Esophagus squamous epithelium (tissue), 5 donors: ENCODE measurements around the gene SCYGR8. TPM values are rescaled to one million over a fixed set of nuclear protein-coding genes. Genes with fewer than 3 reads are reported as not detected.

ENCODE experiments used
- DNase-seq: peaks from one replicate; lab custom pipeline; 2025; lab: John Stamatoyannopoulos, UW
- H3K27ac ChIP-seq, 4 donors: fragments of 200-600 bp; sonication (generic); one replicate each; pipeline ENCODE4 v1.5.1; 2016 to 2019; ENCODE audit warnings: mild to moderate bottlenecking in 1 of 4
- H3K27me3 ChIP-seq, 4 donors: fragments of 200-600 bp; sonication (generic); 1 replicate in 3 of 4; 2 replicates in 1 of 4; pipeline versions ENCODE4 v1.5.1 to v1.6.0; 2017 to 2021; ENCODE audit warnings: antibody characterized with exemption in 1 of 4
- H3K36me3 ChIP-seq, 3 donors: fragments of 200-600 bp; sonication (generic); one replicate each; pipeline ENCODE4 v1.5.1; 2016 to 2019
- H3K4me1 ChIP-seq, 3 donors: fragments of 200-600 bp; sonication (generic); one replicate each; pipeline ENCODE4 v1.5.1; 2017 to 2019
- H3K4me3 ChIP-seq, 4 donors: fragments of 200-600 bp; sonication (generic); 1 replicate in 3 of 4; 2 replicates in 1 of 4; pipeline ENCODE4 v1.5.1; 2016 to 2019; ENCODE audit warnings: mild to moderate bottlenecking in 2 of 4, moderate library complexity in 1 of 4
- H3K9me3 ChIP-seq, 3 donors: fragments of 200-600 bp; sonication (generic); one replicate each; pipeline ENCODE4 v1.5.1; 2016 to 2019
- CTCF ChIP-seq, 6 experiments: fragments of 450-650 bp in 4 of 6; fragments of 200-600 bp in 2 of 6; sonication (generic) in 2 of 6; IDR thresholded peaks; one replicate each; pipeline ENCODE4 v1.5.1; 2016 to 2019; ENCODE audit warnings: antibody characterized with exemption in 6 of 6, mild to moderate bottlenecking in 4 of 6, moderate library complexity in 4 of 6
- POLR2A ChIP-seq, 4 donors: fragments of 450-650 bp; IDR thresholded peaks; one replicate each; pipeline ENCODE4 v1.6.1; 2017; ENCODE audit warnings: antibody characterized with exemption in 4 of 4, mild to moderate bottlenecking in 4 of 4, moderate library complexity in 3 of 4
- WGBS, 2 donors: methylation state at CpG; one replicate each; pipeline ENCODE4 v1.1.5; 2018; 5-methylcytosine and 5-hydroxymethylcytosine counted together
- intact Hi-C: fragments of 100-400 bp; cut with DNase I; formaldehyde crosslinking; loops from one replicate; pipeline ENCODE4 v1.15.0; 2022
- total RNA-seq, 4 donors: library from RNA; depleted of rRNA; stranded (reverse); fragments of >200 nt; gene quantifications; one replicate each; pipeline ENCODE4 v1.1.0, GENCODE V29; 2016
- donor health status: DM: yes; HTN: yes; CAD: no.

SCYGR8 gene
- total RNA-seq, 4 donors from 2014 or later: not detected

GRCh38 chr2:227772932-227773331 is 27.2 kb downstream of the SCYGR8 start:
- Histone ChIP-seq H3K9me3 (no peaks in the 10 kb centered on the region), H3K27ac (no peak overlapping the region), H3K27me3 (no peaks in the 10 kb centered on the region), H3K36me3 (no peaks in the 10 kb centered on the region), H3K4me3 (no peak overlapping the region), H3K4me1 (no peaks in the 10 kb centered on the region)
- no peak for DNase-seq
- TF ChIP-seq POLR2A (IDR thresholded peaks at IDR 0.05): no peak
- TF ChIP-seq CTCF (IDR thresholded peaks at IDR 0.05): no peak
- intact Hi-C loops: no loop called here
- WGBS, 2 donors: 28 to 36% methylated on average over 2 of the region's 2 CpGs

GRCh38 chr2:227774011-227774624 is 28.4 kb downstream of the SCYGR8 start:
- intact Hi-C loops: no loop called here

GRCh38 chr2:227774895-227775842 is 29.5 kb downstream of the SCYGR8 start:
- no peak for DNase-seq
- intact Hi-C loops: no loop called here

More at GRCh38 chr2:227774011-227774624, 28.4 kb downstream of the SCYGR8 start:
- Histone ChIP-seq H3K4me3 (no peak overlapping the region), H3K36me3 (no peaks in the 10 kb centered on the region), H3K27me3 (no peaks in the 10 kb centered on the region), H3K4me1 (no peaks in the 10 kb centered on the region), H3K9me3 (no peaks in the 10 kb centered on the region), H3K27ac (no peak overlapping the region)
- TF ChIP-seq POLR2A (IDR thresholded peaks at IDR 0.05) (no peak), CTCF (IDR thresholded peaks at IDR 0.05) (peak in 1 of 6 experiments; percentile 37)
- DNase-seq: no peak
- WGBS, 2 donors: 64 to 65% methylated on average over 12 of the region's 15 CpGs

DNA sequence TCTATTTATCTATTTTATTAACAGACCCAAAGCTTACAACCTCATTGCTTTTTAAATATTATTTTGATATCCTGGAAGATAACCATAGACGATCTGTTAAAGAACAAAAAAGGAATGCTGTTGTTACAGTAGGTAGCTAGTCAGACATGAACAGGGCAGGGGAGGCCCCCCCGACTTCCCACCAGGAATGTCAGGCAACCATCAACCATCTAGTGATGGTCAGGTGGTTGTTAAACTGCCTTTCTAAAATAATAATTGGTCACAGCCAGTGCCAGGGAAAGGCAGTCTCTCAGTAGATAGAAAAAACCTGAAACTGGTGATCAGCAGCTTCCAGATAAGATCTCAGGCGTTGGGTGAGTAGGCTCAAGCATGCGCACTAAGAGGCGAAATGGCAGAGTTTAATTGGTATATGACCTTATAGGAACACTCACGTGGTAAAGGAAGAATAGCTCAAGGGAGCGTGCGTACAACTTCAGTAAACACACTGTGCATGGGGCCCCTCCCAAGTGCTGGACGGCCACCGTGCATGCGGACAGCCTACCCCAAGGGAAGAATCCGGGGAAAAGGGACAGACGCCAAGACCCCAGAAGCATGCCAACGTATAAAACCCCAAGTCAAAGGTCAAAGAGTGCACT is 35.4 kb downstream of the SCYGR8 start:
- intact Hi-C loops: no loop called here
- no peaks in the 10 kb centered on the region for H3K36me3 ChIP-seq
- WGBS, 2 donors: 66 to 68% methylated on average over 13 of the region's 14 CpGs
- DNase-seq: no peak
- H3K27ac ChIP-seq: no peak overlapping the region
- TF ChIP-seq POLR2A (IDR thresholded peaks at IDR 0.05): no peak
- no peak for TF ChIP-seq CTCF (IDR thresholded peaks at IDR 0.05)
- H3K27me3 ChIP-seq: no peaks in the 10 kb centered on the region
- no peaks in the 10 kb centered on the region for H3K9me3 ChIP-seq
- H3K4me3 ChIP-seq: no peak overlapping the region
- H3K4me1 ChIP-seq: peaks cover 0 to 12% (median 0%) of the 10 kb centered on the region in 3 donors

More at GRCh38 chr2:227774895-227775842, 29.5 kb downstream of the SCYGR8 start:
- TF ChIP-seq POLR2A (IDR thresholded peaks at IDR 0.05) (no peak), CTCF (IDR thresholded peaks at IDR 0.05) (no peak)
- Histone ChIP-seq H3K27me3 (no peaks in the 10 kb centered on the region), H3K27ac (no peak overlapping the region), H3K4me1 (no peaks in the 10 kb centered on the region), H3K9me3 (no peaks in the 10 kb centered on the region), H3K36me3 (no peaks in the 10 kb centered on the region), H3K4me3 (no peak overlapping the region)
- WGBS, 2 donors: 79 to 80% methylated on average over 6 of the region's 6 CpGs
